EH (cell line): ENCODE data around the gene C9orf50.

Experiments
- DNase-seq: peaks from one replicate; pipeline ENCODE4 v3.0.0-alpha.2; 2015; ENCODE audit warnings: low read depth

The C9orf50 gene

GRCh38 chr9:129631674-129632129 lies 10.8 kb upstream of the C9orf50 start:
- DNase-seq, result no peak

- DNase-seq, result peak; percentile 67
Measured at GRCh38 chr9:129630967-129631673, 10.2 kb upstream of the C9orf50 start.

- DNase-seq, result no peak
Measured at GRCh38 chr9:129629251-129629820, 8.4 kb upstream of the C9orf50 start.

- DNase-seq, result no peak
Measured at GRCh38 chr9:129628709-129629108, 7.8 kb upstream of the C9orf50 start.

DNA sequence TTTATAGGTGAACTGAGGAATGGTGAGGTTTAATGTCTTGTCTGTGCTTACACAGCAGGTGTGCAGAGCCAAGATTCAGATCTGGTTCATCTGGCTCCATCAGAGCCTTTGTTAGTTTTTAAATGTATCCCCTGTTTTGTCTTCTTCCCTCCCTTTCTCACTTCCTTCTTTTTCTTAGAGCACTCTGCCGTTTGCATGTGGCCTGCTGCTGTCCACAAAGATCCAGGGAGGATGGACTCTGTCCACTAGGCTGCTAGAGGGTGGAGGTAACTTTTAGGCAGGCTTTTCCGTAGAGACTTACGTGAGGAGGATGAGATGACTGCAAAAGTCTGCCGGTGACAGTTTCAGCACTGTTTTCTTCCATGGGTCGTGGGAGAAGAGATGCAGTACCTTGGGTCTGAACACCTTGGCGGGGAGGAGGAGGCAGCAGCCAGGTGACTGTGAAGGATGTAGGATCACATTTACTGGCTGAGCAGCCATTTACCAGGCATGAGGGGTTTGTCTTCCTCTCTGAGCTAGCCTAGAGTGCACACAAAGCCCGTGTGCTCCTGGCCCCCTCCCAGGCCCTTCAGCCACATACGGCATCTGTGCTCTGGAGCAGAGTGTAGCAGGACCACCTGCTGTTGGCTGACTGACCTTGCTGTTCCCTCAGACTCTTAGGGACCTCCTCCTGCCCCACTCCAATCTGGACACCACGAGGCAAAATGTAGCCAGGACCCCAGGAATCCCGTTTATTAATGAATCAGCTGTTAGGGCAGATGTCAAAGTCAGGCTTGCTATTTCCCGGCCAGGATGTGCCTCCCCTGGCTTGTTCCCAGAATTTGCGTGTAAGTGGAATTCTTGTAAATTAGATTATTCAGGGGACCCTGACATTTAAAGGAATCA lies 6.9 kb upstream of the C9orf50 start:
- DNase-seq, result peak; percentile 84

DNA sequence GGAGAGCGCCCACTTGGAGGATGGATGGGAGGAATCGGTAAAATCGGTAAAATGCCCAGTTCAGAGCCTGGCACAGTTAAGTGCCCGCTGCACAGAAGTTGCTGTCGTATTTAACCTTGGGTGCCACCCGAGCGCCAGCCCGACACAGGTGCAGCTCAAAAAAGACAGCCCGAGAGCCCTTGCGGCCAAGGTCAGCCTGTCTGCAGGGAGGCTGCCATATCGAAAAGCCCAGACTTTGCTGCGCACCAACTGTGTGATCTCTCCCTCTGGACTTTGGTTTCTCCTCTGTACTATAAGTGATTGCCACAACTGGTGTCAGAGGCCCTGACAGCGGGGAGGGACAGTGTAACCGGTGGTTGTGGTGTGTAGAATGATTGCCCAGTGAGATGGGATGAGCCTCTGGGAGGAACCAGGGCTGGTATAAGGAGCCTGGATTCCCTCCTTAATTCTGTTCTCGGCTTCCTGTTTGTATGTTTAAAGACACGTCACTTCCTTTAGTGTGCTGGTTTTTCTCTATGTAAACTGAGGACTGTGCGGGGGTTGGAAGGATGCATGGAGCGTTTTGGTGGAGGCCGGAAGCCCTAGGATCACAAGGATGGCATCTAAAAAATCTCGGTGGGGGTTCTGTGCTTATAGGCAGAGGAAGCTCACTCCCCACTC lies 5.9 kb upstream of the C9orf50 start:
- DNase-seq, result peak; percentile 98

GRCh38 chr9:129626079-129626624 lies 5.3 kb upstream of the C9orf50 start, which contains the start of gene NTMT1:
NTMT1 (plus strand) TSS chr9:129626163; CDS start chr9:129632704, 6,541 bp downstream.
- peak; percentile 84 for DNase-seq

GRCh38 chr9:129624947-129625346 lies 4.0 kb upstream of the C9orf50 start:
- DNase-seq, result no peak

DNA sequence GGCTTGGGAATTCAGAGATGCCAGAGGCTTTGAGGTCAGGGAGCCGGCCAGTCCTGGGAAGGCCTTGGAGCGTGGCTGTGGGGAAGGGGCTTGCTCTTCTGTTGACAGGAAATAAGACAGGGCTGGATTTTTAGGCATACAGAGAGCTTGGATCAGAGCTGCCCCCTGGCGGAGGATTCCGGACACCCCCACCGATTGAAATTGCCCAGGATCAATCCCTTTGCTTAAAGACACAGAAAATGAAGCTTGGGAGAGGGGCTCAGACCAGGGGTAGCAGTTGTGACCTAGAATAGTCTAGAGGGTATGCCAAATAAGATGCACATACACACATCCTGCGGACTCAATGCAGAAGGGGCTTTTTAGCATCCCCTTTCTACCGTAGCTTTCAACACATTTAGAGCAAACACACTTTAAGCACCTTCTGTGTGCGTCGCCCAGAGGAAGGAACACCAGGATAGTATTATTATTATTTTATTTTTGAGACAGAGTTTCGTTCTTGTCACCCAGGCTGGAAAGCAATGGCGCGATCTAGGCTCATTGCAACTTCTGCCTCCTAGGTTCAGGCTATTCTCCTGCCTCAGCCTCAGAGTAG lies 3.4 kb upstream of the C9orf50 start:
- peak; percentile 61 for DNase-seq

- peak; percentile 60 for DNase-seq
Measured at GRCh38 chr9:129623331-129623730, 2.4 kb upstream of the C9orf50 start.

DNA sequence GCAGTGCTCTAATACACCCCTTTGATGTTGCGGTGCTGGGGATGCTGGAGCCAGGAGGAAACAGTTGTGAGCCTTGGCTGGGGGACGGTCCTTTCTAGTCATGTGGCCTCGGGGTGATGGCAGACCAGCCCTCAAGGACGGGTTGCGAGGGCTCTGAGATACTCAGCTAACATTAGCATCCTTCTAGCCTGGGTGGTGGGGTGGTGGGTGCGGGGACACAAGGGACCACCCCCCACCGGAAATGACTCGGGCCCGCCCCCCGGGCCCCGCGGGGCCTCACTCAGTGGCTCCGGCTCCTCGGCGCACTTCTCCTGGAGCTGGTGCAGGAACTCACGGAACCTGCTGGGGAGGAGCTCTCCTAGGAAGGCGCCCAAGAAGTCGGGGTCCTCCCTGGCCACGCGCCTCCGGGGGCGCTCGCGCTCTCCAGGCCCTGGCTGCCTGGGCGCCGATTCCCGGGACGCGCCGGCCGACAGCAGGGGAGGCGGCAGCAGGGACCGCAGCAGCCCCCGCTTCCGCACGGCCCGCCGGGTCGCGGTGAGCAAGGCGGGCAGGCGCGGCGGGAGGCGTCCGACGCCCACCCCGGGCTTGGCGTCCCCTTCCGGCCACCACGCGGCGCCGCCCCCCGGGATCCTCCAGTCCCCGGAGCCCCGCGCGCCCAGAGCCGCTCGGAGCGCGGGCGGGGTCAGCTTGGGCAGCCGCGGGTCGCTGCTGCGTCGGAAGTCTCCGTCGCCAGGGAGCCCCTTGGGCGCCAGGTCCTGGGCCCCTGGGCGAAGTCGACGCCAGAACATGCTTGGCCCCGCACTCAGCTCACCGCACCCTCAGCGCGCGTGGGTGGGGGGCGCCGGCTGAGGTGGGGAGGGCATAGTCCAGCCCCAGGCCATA lies 873 bp downstream of the C9orf50 start:
- peak; percentile 51 for DNase-seq

GRCh38 chr9:129617167-129617566 lies 3.7 kb downstream of the C9orf50 start:
- peak; percentile 89 for DNase-seq

- DNase-seq, result no peak
Measured at GRCh38 chr9:129615407-129616285, 5.3 kb downstream of the C9orf50 start.

DNA sequence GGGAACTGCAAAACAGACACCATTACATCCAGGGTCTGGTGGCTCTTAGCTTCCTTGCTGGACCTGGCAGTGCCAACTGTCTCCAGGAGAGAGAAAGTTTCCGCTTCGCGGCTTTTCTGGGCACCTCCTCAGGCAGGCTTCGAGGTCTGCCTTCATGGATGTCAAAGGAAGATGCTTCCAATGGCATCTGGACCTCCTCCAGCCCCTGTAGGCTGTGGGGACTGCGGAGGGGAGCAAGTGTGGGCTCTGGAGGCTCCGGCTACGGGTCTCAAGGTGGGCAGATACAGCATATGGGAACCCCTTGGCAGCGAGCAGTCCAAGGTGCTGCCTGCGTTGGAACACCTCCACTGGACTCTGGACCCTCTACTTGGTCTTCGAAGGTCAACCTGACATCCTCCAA lies 6.0 kb downstream of the C9orf50 start:
- no peak for DNase-seq

DNA sequence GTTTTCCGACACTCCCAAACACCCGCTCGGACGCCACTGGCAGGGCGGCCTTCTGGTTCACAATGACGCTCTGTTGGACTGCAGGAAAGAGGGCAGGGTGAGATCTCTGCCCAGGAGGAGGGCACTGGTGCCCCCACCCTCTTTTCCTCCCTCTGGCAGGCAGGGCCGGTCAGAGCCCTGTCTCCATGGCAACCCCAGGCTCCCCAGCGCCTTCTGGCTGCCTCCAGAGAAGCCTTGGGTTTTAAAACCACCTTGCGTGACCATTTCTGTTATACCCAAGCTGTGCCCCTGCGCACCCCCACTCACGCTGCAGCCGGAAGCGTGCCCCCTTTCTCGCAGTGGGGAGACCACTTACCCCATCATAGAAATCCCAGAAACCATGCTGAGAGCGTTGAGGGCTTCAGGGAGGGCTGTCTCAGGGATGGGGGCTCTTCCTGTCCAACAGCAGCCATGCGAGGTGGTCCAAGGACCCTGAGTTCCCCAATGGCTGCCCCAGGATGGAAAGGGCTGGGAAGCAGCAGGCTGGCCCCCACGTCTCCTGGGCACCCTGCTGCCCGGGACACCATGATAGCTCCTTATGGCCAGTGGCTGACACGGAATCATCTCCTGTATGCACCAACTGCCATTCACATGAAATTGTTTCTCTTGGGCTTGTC lies 7.3 kb downstream of the C9orf50 start:
- no peak for DNase-seq

- DNase-seq, result no peak
Measured at GRCh38 chr9:129612815-129613519, 7.9 kb downstream of the C9orf50 start.

DNA sequence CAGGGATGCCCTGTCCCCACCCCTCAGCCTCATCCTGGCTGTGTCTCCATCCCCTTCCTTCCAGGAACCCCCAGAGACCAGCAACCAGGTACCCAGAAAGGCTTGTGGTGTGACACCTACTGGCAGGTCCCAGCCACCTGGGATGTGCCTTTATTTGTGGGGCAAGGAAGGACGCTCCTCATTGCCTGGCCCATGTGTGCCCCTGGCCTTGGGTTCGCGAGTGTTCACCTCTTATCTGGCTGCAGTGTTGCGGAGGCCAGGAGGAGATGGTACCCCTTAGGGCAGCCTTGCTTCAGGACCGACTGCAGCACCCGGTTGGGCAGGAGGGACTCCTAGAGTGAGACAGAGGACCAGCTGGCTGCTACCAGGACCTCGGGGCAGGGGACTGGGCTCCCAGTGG lies 8.8 kb downstream of the C9orf50 start:
- DNase-seq, result no peak

- DNase-seq, result no peak
Measured at GRCh38 chr9:129611307-129611800, 9.5 kb downstream of the C9orf50 start.
